IMR-90 (cell line): ENCODE results near the gene WAS. TPM values are rescaled to one million over a fixed set of nuclear protein-coding genes. Genes with fewer than 3 reads are reported as not detected.
"Not testable (repeated sequence)": the region's sequence is repeated elsewhere in the genome, so short reads cannot be mapped to it uniquely, and the experiment has no call there.

Source experiments
- ATAC-seq: fragments of 200-7000 bp; cut with Tn5 transposase; 2 replicates; pipeline ENCODE4 v1.9.1; 2020; ENCODE audit warnings: low read depth, mild to moderate bottlenecking, moderate library complexity
- BruUV-seq: library from RNA; stranded (reverse); fragments of 400-500 nt; replicated peaks from 2 replicates; lab custom pipeline; 2021; lab: Mats Ljungman, UMichigan
- CTCF ChIA-PET: fragments of 300-600 bp; formaldehyde crosslinking; extraction: SDS; loops from one replicate; lab custom pipeline; 2021; ENCODE audit warnings: antibody characterized with exemption; lab: Yijun Ruan, JAX
- POLR2A ChIA-PET: fragments of 300-600 bp; sonication (Branson Sonifier 250); formaldehyde crosslinking; loops from one replicate; lab custom pipeline; 2022; ENCODE audit warnings: antibody characterized with exemption; ENCODE audit not compliant: unreplicated experiment; lab: Charles Lee
- DNase-seq: peaks from one replicate; pipeline ENCODE4 v3.0.0; 2013
- H2AFZ ChIP-seq: replicated peaks from 2 replicates; pipeline ENCODE3; 2013; ENCODE audit warnings: low read length, mild to moderate bottlenecking; ENCODE audit not compliant: poor library complexity
- H2AK5ac ChIP-seq: 2 replicates; pipeline ENCODE4 v1.6.1; 2013; ENCODE audit warnings: low read depth, low read length, inconsistent platforms
- H2AK9ac ChIP-seq: replicated peaks from 2 replicates; pipeline ENCODE3; 2013; ENCODE audit warnings: mild to moderate bottlenecking, low read depth, low read length, moderate library complexity; ENCODE audit not compliant: poor library complexity
- H2BK120ac ChIP-seq: 2 replicates; pipeline ENCODE4 v1.6.1; 2013; ENCODE audit warnings: low read depth, low read length, inconsistent platforms
- H2BK15ac ChIP-seq: 3 replicates; pipeline ENCODE4 v1.6.1; 2013; ENCODE audit warnings: low read depth, low read length, inconsistent platforms
- H2BK20ac ChIP-seq: 2 replicates; pipeline ENCODE4 v1.6.1; 2013; ENCODE audit warnings: low read depth, mild to moderate bottlenecking, inconsistent platforms, low read length, moderate library complexity
- H2BK5ac ChIP-seq: 2 replicates; pipeline ENCODE4 v1.6.1; 2013; ENCODE audit warnings: mild to moderate bottlenecking, low read depth, low read length, inconsistent platforms; ENCODE audit not compliant: poor library complexity, severe bottlenecking
- H3K14ac ChIP-seq: replicated peaks from 2 replicates; pipeline ENCODE4 v1.6.1; 2013; ENCODE audit warnings: low read depth, low read length, inconsistent platforms
- H3K18ac ChIP-seq: 2 replicates; pipeline ENCODE4 v1.6.1; 2013; ENCODE audit warnings: low read depth, low read length, control low read depth
- H3K23ac ChIP-seq: 2 replicates; pipeline ENCODE4 v1.6.1; 2013; ENCODE audit warnings: low read depth, low read length, inconsistent platforms
- H3K27ac ChIP-seq: 2 replicates; pipeline ENCODE4 v1.5.1; 2013; ENCODE audit warnings: mild to moderate bottlenecking, control low read depth, low read length; ENCODE audit not compliant: insufficient read depth
- H3K27me3 ChIP-seq: 2 replicates; pipeline ENCODE4 v1.6.1; 2013; ENCODE audit warnings: low read length; ENCODE audit not compliant: control insufficient read depth, insufficient read depth
- H3K36me3 ChIP-seq: 2 replicates; pipeline ENCODE4 v1.6.1; 2013; ENCODE audit warnings: low read length, mixed read lengths; ENCODE audit not compliant: control insufficient read depth, insufficient read depth
- H3K4ac ChIP-seq: 2 replicates; pipeline ENCODE4 v1.6.1; 2013; ENCODE audit warnings: low read depth, low read length, inconsistent platforms
- H3K4me1 ChIP-seq: 2 replicates; pipeline ENCODE4 v1.6.1; 2013; ENCODE audit warnings: low read length, mixed read lengths; ENCODE audit not compliant: control insufficient read depth, insufficient read depth
- H3K4me2 ChIP-seq: 2 replicates; pipeline ENCODE4 v1.6.1; 2013; ENCODE audit warnings: low read depth, mild to moderate bottlenecking, control low read depth, low read length, moderate library complexity
- H3K4me3 ChIP-seq: 2 replicates; pipeline ENCODE4 v1.5.1; 2013; ENCODE audit warnings: low read depth, mild to moderate bottlenecking, control low read depth, low read length, moderate library complexity; ENCODE audit not compliant: insufficient read depth
- H3K56ac ChIP-seq: 2 replicates; pipeline ENCODE4 v1.6.1; 2013; ENCODE audit warnings: low read length, inconsistent platforms; ENCODE audit not compliant: insufficient read depth; ENCODE audit errors: extremely low read depth
- H3K79me1 ChIP-seq, 2 experiments: 2 replicates each; pipeline ENCODE4 v1.6.1; 2013; ENCODE audit warnings: low read length in 2 of 2, inconsistent platforms in 1 of 2, low read depth in 1 of 2
- H3K9ac ChIP-seq: 2 replicates; pipeline ENCODE4 v1.6.1; 2013; ENCODE audit warnings: low read depth, low read length, control low read depth
- H3K9me1 ChIP-seq: 2 replicates; pipeline ENCODE4 v1.6.1; 2013; ENCODE audit warnings: low read length, inconsistent platforms; ENCODE audit not compliant: insufficient read depth
- H3K9me3 ChIP-seq: 2 replicates; pipeline ENCODE4 v1.6.1; 2013; ENCODE audit warnings: low read length; ENCODE audit not compliant: control insufficient read depth, insufficient read depth
- H4K20me1 ChIP-seq: 2 replicates; pipeline ENCODE4 v1.6.1; 2013; ENCODE audit warnings: low read length, inconsistent platforms; ENCODE audit not compliant: insufficient read depth
- H4K5ac ChIP-seq: 2 replicates; pipeline ENCODE4 v1.6.1; 2013; ENCODE audit warnings: mild to moderate bottlenecking, low read depth, low read length, control low read depth
- H4K8ac ChIP-seq, 2 experiments: 2 replicates each; pipeline ENCODE4 v1.6.1; 2013; ENCODE audit warnings: low read depth in 2 of 2, low read length in 2 of 2, control low read depth in 1 of 2, inconsistent platforms in 1 of 2
- H4K91ac ChIP-seq: 2 replicates; pipeline ENCODE4 v1.6.1; 2013; ENCODE audit warnings: low read depth, low read length, inconsistent platforms; ENCODE audit not compliant: insufficient read depth
- WGBS, 2 experiments: methylation state at CpG; one replicate each; pipeline versions ENCODE4 v1.1.5 to v1.1.7; 2013; ENCODE audit warnings: missing lambda C conversion rate in 2 of 2; ENCODE audit not compliant: insufficient read length in 1 of 2; ENCODE audit errors: extremely low coverage in 2 of 2; 5-methylcytosine and 5-hydroxymethylcytosine counted together
- dilution Hi-C: fragments of 300-500 bp; cut with HindIII; formaldehyde crosslinking; loops from one replicate; pipeline ENCODE4 v1.14.3; 2018; ENCODE audit warnings: low sequenced_read_pairs; ENCODE audit not compliant: unreplicated experiment
- in situ Hi-C: fragments of 300-500 bp; cut with MboI; formaldehyde crosslinking; loops from 3 replicates; pipeline ENCODE4 v1.14.3; 2019; ENCODE audit warnings: low sequenced_read_pairs, inconsistent platforms, mixed read lengths
- intact Hi-C: fragments of 100-400 bp; cut with micrococcal nuclease; formaldehyde crosslinking; loops from 2 replicates; pipeline ENCODE4 v1.10.0; 2022
- polyA plus RNA-seq, 3 experiments: library from polyadenylated mRNA; depleted of rRNA; stranded (reverse); fragments of >200 nt; gene quantifications; 2 replicates each; pipeline ENCODE4 v1.2.3, GENCODE V29; 2012; ENCODE audit warnings: low replicate concordance in 1 of 3
- total RNA-seq: library from RNA; depleted of rRNA; stranded (reverse); fragments of >200 nt; gene quantifications from 2 replicates; pipeline ENCODE4 v1.2.3, GENCODE V29; 2012

WAS gene
- total and polyA plus RNA-seq, 2 of the 4 experiments (the other 2 are of a cell fraction) = 0.14 TPM; not detected in 1

DNA sequence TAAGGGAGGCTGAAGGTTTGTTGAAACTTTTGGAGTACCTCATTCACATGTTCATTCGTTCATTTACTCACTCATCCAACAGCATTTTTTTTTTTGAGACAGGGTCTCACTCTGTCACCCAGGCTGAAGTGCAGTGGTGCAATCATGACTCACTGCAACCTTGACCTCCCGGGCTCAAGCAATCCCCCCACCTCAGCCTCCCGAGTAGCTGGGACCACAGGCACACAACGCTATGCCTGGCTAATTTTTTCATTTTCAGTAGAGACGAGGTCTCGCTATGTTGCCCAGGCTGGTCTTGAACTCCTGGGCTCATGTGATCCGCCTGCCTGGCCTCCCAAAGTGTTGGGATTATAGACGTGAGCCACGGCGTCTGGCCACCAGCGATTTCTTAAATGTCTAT lies 15.4 kb upstream of the WAS start:
- 60% methylated on average over 6 of the region's 11 CpGs; no CpG with 5 or more reads in 1 of the 2 experiments for WGBS, 2 experiments
- H2AK9ac ChIP-seq, dilution Hi-C loops: not testable (repeated sequence)

More for the DNA sequence above, 15.4 kb upstream of the WAS start:
- intact Hi-C loops, H3K27me3 ChIP-seq, H3K56ac ChIP-seq, H4K5ac ChIP-seq, H2AK5ac ChIP-seq, H3K4me3 ChIP-seq, H3K9ac ChIP-seq, in situ Hi-C loops, H3K23ac ChIP-seq, H4K20me1 ChIP-seq, DNase-seq, ATAC-seq, H2BK20ac ChIP-seq, H2AFZ ChIP-seq, H4K91ac ChIP-seq, H4K8ac ChIP-seq, H3K9me3 ChIP-seq, H3K4me1 ChIP-seq, CTCF ChIA-PET, H3K79me1 ChIP-seq, H3K9me1 ChIP-seq, H3K18ac ChIP-seq, H2BK15ac ChIP-seq, H3K14ac ChIP-seq, H3K4me2 ChIP-seq, BruUV-seq, H3K27ac ChIP-seq, POLR2A ChIA-PET, H3K4ac ChIP-seq, H2BK120ac ChIP-seq, H3K36me3 ChIP-seq, H2BK5ac ChIP-seq: not testable (repeated sequence)
